GM18511 (cell line): ENCODE measurements around the gene POR.
"Not testable (repeated sequence)": the region's sequence is repeated elsewhere in the genome, so short reads cannot be mapped to it uniquely, and the experiment has no call there.

Experiments used
- ATAC-seq: cut with Tn5 transposase; IDR thresholded peaks from one replicate; pipeline ENCODE4 v1.9.1; 2021; ENCODE audit warnings: mild to moderate bottlenecking, moderate library complexity; ENCODE audit not compliant: unreplicated experiment

Gene POR

GRCh38 chr7:76016191-76016947, 101.4 kb downstream of the POR start:
- ATAC-seq: no peak

- not testable (repeated sequence) for ATAC-seq
Measured at GRCh38 chr7:76018520-76018919, 103.6 kb downstream of the POR start.

- ATAC-seq: no peak
Measured at GRCh38 chr7:76020031-76020714, 105.2 kb downstream of the POR start.

GRCh38 chr7:76022026-76022780, 107.2 kb downstream of the POR start:
- ATAC-seq: no peak

- ATAC-seq: no peak
Measured at GRCh38 chr7:76023002-76023401, 108.0 kb downstream of the POR start.

- ATAC-seq: not testable (repeated sequence)
Measured at GRCh38 chr7:76029682-76030081, 114.7 kb downstream of the POR start.

GRCh38 chr7:76031964-76032363, 117.0 kb downstream of the POR start:
- ATAC-seq: no peak
